ENCODE measurements around the gene FKBP1A. TPM values are rescaled to one million over a fixed set of nuclear protein-coding genes. Genes with fewer than 3 reads are reported as not detected.
"Not testable (repeated sequence)": the region's sequence is repeated elsewhere in the genome, so short reads cannot be mapped to it uniquely, and the experiment has no call there.

Gene FKBP1A
- total and polyA plus RNA-seq, 2 donors (not counting 3 experiments of a cell fraction or from before 2014, with no cell fraction given), result 968 to 1,972 TPM

DNA sequence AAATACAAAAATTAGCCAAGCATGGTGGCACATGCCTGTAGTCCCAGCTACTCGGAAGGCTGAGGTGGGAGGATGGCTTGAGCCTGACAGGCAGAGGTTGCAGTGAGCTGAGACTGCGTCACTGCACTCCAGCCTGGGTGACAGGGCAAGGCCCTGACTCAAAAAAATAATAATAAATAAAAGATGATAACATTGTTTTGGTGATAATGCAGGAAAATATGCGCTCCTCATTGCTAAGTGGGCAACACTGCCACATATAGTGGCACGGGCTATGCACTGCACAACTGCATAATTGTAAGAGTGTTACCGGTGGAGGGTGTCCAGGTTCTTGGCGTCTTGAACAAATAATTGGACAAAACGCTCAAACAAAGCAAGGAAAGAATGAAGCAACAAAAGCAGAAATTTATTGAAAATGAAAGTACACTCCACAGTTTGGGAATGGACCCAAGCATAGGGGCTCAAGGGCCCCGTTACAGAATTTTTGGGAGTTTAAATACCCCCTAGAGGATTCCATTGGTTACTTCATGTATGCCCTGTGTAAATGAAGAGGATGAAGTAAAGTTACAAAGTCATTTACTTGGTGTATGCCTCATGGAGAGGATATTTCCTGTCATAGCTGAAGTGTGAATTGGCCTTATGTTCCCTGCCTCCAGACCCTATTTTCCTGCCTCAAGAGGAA, 49.3 kb downstream of the FKBP1A start:
- H3K27me3 ChIP-seq (ENCODE audit: control insufficient read depth in 2 of 2, insufficient read depth in 2 of 2, low read length in 2 of 2); H3K9me3 ChIP-seq (replicated peaks; ENCODE audit: control insufficient read depth, insufficient read depth, low read length); H3K4me3 ChIP-seq (replicated peaks in 1 of 3; ENCODE audit: insufficient read depth in 1 of 3, low read depth in 1 of 3, low read length in 3 of 3); BruUV-seq (replicated peaks); H3K9me1 ChIP-seq (replicated peaks; ENCODE audit: control insufficient read depth, extremely low read depth, insufficient read depth, low read length); H4K20me1 ChIP-seq (replicated peaks; ENCODE audit: control insufficient read depth, extremely low read depth, insufficient read depth, low read length); H3K36me3 ChIP-seq (ENCODE audit: control insufficient read depth in 2 of 2, extremely low read depth in 1 of 2, insufficient read depth in 2 of 2, low read length in 2 of 2); POLR2A ChIA-PET; H3K79me2 ChIP-seq (ENCODE audit: control insufficient read depth, insufficient read depth, low read length); dilution Hi-C loops (cut with MboI; ENCODE audit: extremely low pct_ligation_motif_present, low sequenced_read_pairs); H2AFZ ChIP-seq (ENCODE audit: low read depth, low read length): not testable (repeated sequence)
- peaks cover 44% of the 10 kb centered on the region for H3K4me1 ChIP-seq (ENCODE audit: control insufficient read depth, extremely low read depth, insufficient read depth, low read length)
- CTCF ChIA-PET, result interaction anchor here (0.7 to 2.0 kb wide), 8 partner anchors 11 to 160 kb away, joined by 3 to 10 read pairs (median 5); no protein-coding TSS in a partner anchor
- H3K4me2 ChIP-seq (ENCODE audit: insufficient read depth, low read length), result peak overlapping the region; percentile 70
- peak overlapping the region; percentile 94 for H3K27ac ChIP-seq (ENCODE audit: insufficient read depth, low read depth, low read length)
- intact Hi-C loops (cut with micrococcal nuclease), result loop anchor here (5.0 kb wide), 1 partner anchor 1324 kb away; no protein-coding TSS in a partner anchor
- peak overlapping the region; percentile 66 for H3K9ac ChIP-seq (replicated peaks; ENCODE audit: extremely low read depth, insufficient read depth, low read length)
- peak; percentile 10 for TF ChIP-seq JUN (IDR thresholded peaks at IDR 0.05; ENCODE audit: borderline replicate concordance, insufficient read depth, insufficient read length, low read depth)
- peak; percentile 16 for TF ChIP-seq FOS (IDR thresholded peaks at IDR 0.05; ENCODE audit: borderline replicate concordance, insufficient read depth, low read length)
- DNase-seq (ENCODE audit: low read depth, low spot score), result peak; percentile 51
- peak; percentile 69 for FAIRE-seq

- Histone ChIP-seq H3K9me1 (replicated peaks; ENCODE audit: control insufficient read depth, extremely low read depth, insufficient read depth, low read length) (no peaks in the 10 kb centered on the region), H3K79me2 (ENCODE audit: control insufficient read depth, insufficient read depth, low read length) (no peaks in the 10 kb centered on the region), H4K20me1 (replicated peaks; ENCODE audit: control insufficient read depth, extremely low read depth, insufficient read depth, low read length) (no peaks in the 10 kb centered on the region), H3K4me3 (replicated peaks in 1 of 3; ENCODE audit: insufficient read depth in 1 of 3, low read depth in 1 of 3, low read length in 3 of 3) (no peak overlapping the region), H2AFZ (ENCODE audit: low read depth, low read length) (no peak overlapping the region), H3K36me3 (ENCODE audit: control insufficient read depth in 2 of 2, extremely low read depth in 1 of 2, insufficient read depth in 2 of 2, low read length in 2 of 2) (no peaks in the 10 kb centered on the region), H3K9me3 (replicated peaks; ENCODE audit: control insufficient read depth, insufficient read depth, low read length) (no peaks in the 10 kb centered on the region), H3K27ac (ENCODE audit: insufficient read depth, low read depth, low read length) (peak overlapping the region; percentile 94), H3K4me2 (ENCODE audit: insufficient read depth, low read length) (no peak overlapping the region), H3K27me3 (ENCODE audit: control insufficient read depth in 2 of 2, insufficient read depth in 2 of 2, low read length in 2 of 2) (no peaks in the 10 kb centered on the region), H3K4me1 (ENCODE audit: control insufficient read depth, extremely low read depth, insufficient read depth, low read length) (peaks cover 61% of the 10 kb centered on the region), H3K9ac (replicated peaks; ENCODE audit: extremely low read depth, insufficient read depth, low read length) (peak overlapping the region; percentile 53)
- intact Hi-C loops (cut with micrococcal nuclease), result loop anchor here (1.0 to 5.0 kb wide), 2 partner anchors 16 to 1326 kb away; no protein-coding TSS in a partner anchor
- dilution Hi-C loops (cut with MboI; ENCODE audit: extremely low pct_ligation_motif_present, low sequenced_read_pairs), result no loop called here
- TF ChIP-seq POLR2AphosphoS5 (IDR thresholded peaks at IDR 0.05; ENCODE audit: insufficient read depth, low read depth, low read length) (no peak), POLR2A (IDR thresholded peaks at IDR 0.05; ENCODE audit: low read depth, low read length) (no peak), JUN (IDR thresholded peaks at IDR 0.05; ENCODE audit: borderline replicate concordance, insufficient read depth, insufficient read length, low read depth) (no peak), EZH2 (IDR thresholded peaks at IDR 0.05; ENCODE audit: borderline replicate concordance, low read depth, low read length, severe bottlenecking) (no peak), MYC (IDR thresholded peaks at IDR 0.05; ENCODE audit: low read depth, low read length) (no peak), GATA2 (IDR thresholded peaks at IDR 0.05; ENCODE audit: insufficient read depth, insufficient read length, low read depth, low read length) (peak; percentile 54), FOS (IDR thresholded peaks at IDR 0.05; ENCODE audit: borderline replicate concordance, insufficient read depth, low read length) (peak; percentile 53), CTCF (IDR thresholded peaks at IDR 0.05; ENCODE audit: extremely low read depth in 1 of 2, insufficient read depth in 1 of 2, low read depth in 1 of 2, low read length in 2 of 2) (no peak)
- TF ChIP-seq, protein P1, sequence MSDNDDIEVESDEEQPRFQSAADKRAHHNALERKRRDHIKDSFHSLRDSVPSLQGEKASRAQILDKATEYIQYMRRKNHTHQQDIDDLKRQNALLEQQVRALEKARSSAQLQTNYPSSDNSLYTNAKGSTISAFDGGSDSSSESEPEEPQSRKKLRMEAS (IDR thresholded peaks at IDR 0.05; ENCODE audit: insufficient read depth, insufficient read length), result no peak
- ChIA-PET CTCF (interaction anchor here (0.8 to 2.0 kb wide), 3 partner anchors 12 to 96 kb away, joined by 3 to 10 read pairs (median 5); partner anchors contain the start of gene SDCBP2), POLR2A (interaction anchor here (1.7 kb wide), 1 partner anchor 9 kb away, joined by 11 read pairs; no protein-coding TSS in a partner anchor)
- FAIRE-seq (peak; percentile 88), DNase-seq (ENCODE audit: low read depth, low spot score) (peak; percentile 66)
- BruUV-seq (replicated peaks), result no TSS peak
Observed at GRCh38 chr20:1341561-1342265, 51.1 kb downstream of the FKBP1A start.

Data from endothelial cell of umbilical vein (primary cell).